ENCODE results near the gene PLCD4. TPM values are rescaled to one million over a fixed set of nuclear protein-coding genes. Genes with fewer than 3 reads are reported as not detected.

Gene PLCD4
- polyA plus RNA-seq (2011; rRNA removed) (2.5 and 2.8 TPM in 2 replicates), polyA plus RNA-seq (2017; fragmentation: RNase III; extraction: RNeasy Plus Mini Kit Qiagen cat#74134 plus additional on column Dnase treatment) (0.83 to 1.7 TPM (median 1.2 TPM) in 3 replicates), polyA minus RNA-seq (2011; rRNA and poly(A)+ RNA removed) (1.5 and 4.1 TPM in 2 replicates)
- polyA plus RNA-seq (2012; cell fraction: cytosol; rRNA removed), result 0.56 and 0.61 TPM in 2 replicates
- 2.7 and 2.9 TPM in 2 replicates for polyA plus RNA-seq (2012; cell fraction: nucleus; rRNA removed)

GRCh38 chr2:218607436-218608115 is at the start of gene PLCD4:
Gene PLCD4 (plus strand): TSS chr2:218607899. CDS start chr2:218615740, 7,841 bp downstream.
- peak; percentile 84 to 86 for ATAC-seq
- WGBS (ENCODE audit: missing lambda C conversion rate), result 11% methylated on average over 8 of the region's 8 CpGs
- CTCF ChIA-PET, result interaction anchor here (0.8 to 2.2 kb wide), 5 partner anchors 10 to 422 kb away, joined by 3 to 12 read pairs (median 4); no protein-coding TSS in a partner anchor
- POLR2A ChIA-PET, result interaction anchor here (0.6 kb wide), 2 partner anchors 58 to 103 kb away, joined by 3 to 6 read pairs; no protein-coding TSS in a partner anchor
- Histone ChIP-seq H3K9me3 (no peaks in the 10 kb centered on the region), H3K4me1 (peaks cover 26% of the 10 kb centered on the region), H3K4me3 (peak within 1 kb of the TSS; percentile 14; the same call in 1 of the 3 replicates), H3K4me2 (peak within 1 kb of the TSS; percentile 56), H3K27ac (peak within 1 kb of the TSS; percentile 21 to 62; a peak in 4 of 6 replicates)
- peak in 1 of 2 experiments; percentile 52 for DNase-seq (ENCODE audit: low read depth in 1 of 2, low spot score in 1 of 2)
- TF ChIP-seq TFCP2L1 (CRISPR knock-in tag; IDR thresholded peaks at IDR 0.05), result no peak
- TF ChIP-seq NFE2L2 (conservative IDR thresholded peaks at IDR 0.05; ENCODE audit: low read length), result no peak
- TF ChIP-seq HOXB5 (CRISPR knock-in tag; IDR thresholded peaks at IDR 0.05), result no peak
- TF ChIP-seq RAD21 (conservative IDR thresholded peaks at IDR 0.05 in 1 of 2, IDR thresholded peaks at IDR 0.05 in 1 of 2), result no peak
- TF ChIP-seq GATA3 (IDR thresholded peaks at IDR 0.05; ENCODE audit: borderline replicate concordance), result no peak
- TF ChIP-seq HOXB13 (CRISPR knock-in tag; IDR thresholded peaks at IDR 0.05; ENCODE audit: low read depth), result no peak
- TF ChIP-seq ATOH8 (CRISPR knock-in tag; IDR thresholded peaks at IDR 0.05; ENCODE audit: low read depth), result no peak
- no peak for TF ChIP-seq SMC3 (IDR thresholded peaks at IDR 0.05)
- TF ChIP-seq BCL3 (IDR thresholded peaks at IDR 0.05), result no peak
- TF ChIP-seq E2F6 (IDR thresholded peaks at IDR 0.05; ENCODE audit: borderline replicate concordance, low read depth), result no peak
- no peak for TF ChIP-seq FOXS1 (CRISPR knock-in tag; IDR thresholded peaks at IDR 0.05)
- no peak for TF ChIP-seq NPAS2 (CRISPR knock-in tag; IDR thresholded peaks at IDR 0.05; ENCODE audit: borderline replicate concordance)
- no peak for TF ChIP-seq EHF (CRISPR knock-in tag; IDR thresholded peaks at IDR 0.05)
- no peak for TF ChIP-seq ZC3H11A (IDR thresholded peaks at IDR 0.05)
- TF ChIP-seq HES2 (IDR thresholded peaks at IDR 0.05), result no peak
- TF ChIP-seq RCOR1 (IDR thresholded peaks at IDR 0.05; ENCODE audit: low read depth, low read length), result no peak
- no peak for TF ChIP-seq HMGXB4 (CRISPR knock-in tag; IDR thresholded peaks at IDR 0.05; ENCODE audit: borderline replicate concordance)
- TF ChIP-seq ESRRA (IDR thresholded peaks at IDR 0.05; ENCODE audit: borderline replicate concordance, low read length), result no peak
- TF ChIP-seq HOXA7 (CRISPR knock-in tag; IDR thresholded peaks at IDR 0.05), result no peak
- no peak for FAIRE-seq

- 85% methylated on average over 2 of the region's 2 CpGs for WGBS (ENCODE audit: missing lambda C conversion rate)
- H3K9me3 ChIP-seq, result no peaks in the 10 kb centered on the region
- no peak overlapping the region for H3K4me3 ChIP-seq
- H3K4me2 ChIP-seq, result no peak overlapping the region
- H3K27ac ChIP-seq, result no peak overlapping the region
- FAIRE-seq (no peak), DNase-seq (ENCODE audit: low read depth in 1 of 2, low spot score in 1 of 2) (no peak), ATAC-seq (no peak)
- ChIA-PET CTCF (interaction anchor here (0.6 to 1.2 kb wide), 2 partner anchors 18 to 44 kb away, joined by 3 to 4 read pairs; no protein-coding TSS in a partner anchor), POLR2A (no interaction called here)
- no peak for TF ChIP-seq HOXB5 (CRISPR knock-in tag; IDR thresholded peaks at IDR 0.05)
- no peak for TF ChIP-seq MAFK (IDR thresholded peaks at IDR 0.05; ENCODE audit: partially characterized antibody)
- TF ChIP-seq PBX3 (IDR thresholded peaks at IDR 0.05), result no peak
- TF ChIP-seq MYC (IDR thresholded peaks at IDR 0.05; ENCODE audit: borderline replicate concordance, low read length), result no peak
- TF ChIP-seq HMGXB4 (CRISPR knock-in tag; IDR thresholded peaks at IDR 0.05; ENCODE audit: borderline replicate concordance), result no peak
- no peak for TF ChIP-seq FOSB (CRISPR knock-in tag; IDR thresholded peaks at IDR 0.05)
- no peak for TF ChIP-seq JUN (IDR thresholded peaks at IDR 0.05)
- no peak for TF ChIP-seq EHF (CRISPR knock-in tag; IDR thresholded peaks at IDR 0.05)
- H3K4me1 ChIP-seq, result no peaks in the 10 kb centered on the region
Observed at GRCh38 chr2:218557941-218558340, 49.8 kb upstream of the PLCD4 start.

All from A549 (cell line).